H1 (cell line): ENCODE results near the gene SERPINA6.

Source experiments
- CREB1 ChIP-seq: IDR thresholded peaks from 2 replicates; pipeline ENCODE4 v1.6.1; 2012; ENCODE audit warnings: inconsistent platforms
- EP300 ChIP-seq, 2 experiments: IDR thresholded peaks; 1 replicate in 1 of 2; 2 replicates in 1 of 2; pipeline ENCODE4 v1.6.1; 2011 to 2012; ENCODE audit warnings: low read depth in 2 of 2, low read length in 2 of 2, mild to moderate bottlenecking in 2 of 2, borderline replicate concordance in 1 of 2, inconsistent platforms in 1 of 2, moderate library complexity in 1 of 2
- EZH2 ChIP-seq: fragments of 200-600 bp; sonication (generic); IDR thresholded peaks from 2 replicates; pipeline ENCODE4 v1.7.1; 2012; ENCODE audit warnings: low read depth, mild to moderate bottlenecking, moderate library complexity, low read length, inconsistent platforms; ENCODE audit not compliant: severe bottlenecking
- HDAC2 ChIP-seq, 2 experiments: fragments of 300-600 bp in 1 of 2; sonication (generic) in 1 of 2; IDR thresholded peaks; 2 replicates each; pipeline ENCODE4 v1.6.1; 2011 to 2012; ENCODE audit warnings: low read depth in 2 of 2, low read length in 2 of 2, mild to moderate bottlenecking in 2 of 2, moderate library complexity in 2 of 2, borderline replicate concordance in 1 of 2, inconsistent platforms in 1 of 2
- NRF1 ChIP-seq: IDR thresholded peaks from 2 replicates; pipeline ENCODE4 v1.6.1; 2011; ENCODE audit warnings: mild to moderate bottlenecking, low read depth, low read length, improper control_type of control experiment
- POLR2AphosphoS5 ChIP-seq: IDR thresholded peaks from 2 replicates; pipeline ENCODE4 v1.6.1; 2011; ENCODE audit warnings: low read depth, low read length
- RNF2 ChIP-seq: fragments of 200-900, 300-1000 bp; sonication (generic); IDR thresholded peaks from 2 replicates; pipeline ENCODE4 v1.7.1; 2016; ENCODE audit warnings: borderline replicate concordance, low read depth, mild to moderate bottlenecking, antibody characterized with exemption, low read length; ENCODE audit not compliant: poor library complexity, severe bottlenecking; ENCODE audit errors: missing control alignments
- SP2 ChIP-seq: IDR thresholded peaks from 2 replicates; pipeline ENCODE4 v1.6.1; 2012; ENCODE audit warnings: mild to moderate bottlenecking, low read length, inconsistent platforms
- TF ChIP-seq, protein P1 (sequence below), 3 experiments: IDR thresholded peaks; 1 replicate in 2 of 3; 2 replicates in 1 of 3; pipeline versions ENCODE4 v1.5.1 to v1.6.1; 2011; ENCODE audit warnings: low read length in 3 of 3, mild to moderate bottlenecking in 3 of 3, inconsistent platforms in 2 of 3, low read depth in 1 of 3, moderate library complexity in 1 of 3; ENCODE audit not compliant: insufficient read depth in 1 of 3; ENCODE audit errors: control extremely low read depth in 1 of 3
- TF ChIP-seq, protein P2 (sequence below): IDR thresholded peaks from 2 replicates; pipeline ENCODE4 v1.6.1; 2011; ENCODE audit warnings: low read length, improper control_type of control experiment

DNA sequence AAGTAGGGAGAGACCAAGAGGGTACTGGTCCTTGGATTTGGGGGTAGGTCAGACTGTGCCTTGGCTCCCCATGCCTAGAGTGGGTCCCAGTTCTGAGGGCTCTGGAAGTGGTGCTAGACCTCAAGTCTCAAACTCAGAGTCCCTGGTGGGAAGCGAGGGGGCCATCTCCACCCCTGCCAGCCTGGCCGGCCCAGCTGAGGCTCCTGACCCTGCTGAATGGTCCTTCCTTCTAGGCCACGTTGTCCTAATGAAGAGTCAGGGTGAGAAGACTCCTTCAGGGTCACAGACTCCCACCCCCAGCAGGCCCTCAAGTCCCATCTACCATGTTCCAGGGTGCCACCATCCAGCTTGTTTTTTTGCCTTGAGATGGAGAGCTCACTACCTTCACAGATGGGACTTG lies 12.9 kb downstream of the SERPINA6 start:
- TF ChIP-seq HDAC2 (IDR thresholded peaks at IDR 0.05; ENCODE audit: borderline replicate concordance in 1 of 2, low read depth in 2 of 2, low read length in 2 of 2) (no peak), EP300 (IDR thresholded peaks at IDR 0.05; ENCODE audit: borderline replicate concordance in 1 of 2, low read depth in 2 of 2, low read length in 2 of 2) (no peak), SP2 (no peak), POLR2AphosphoS5 (no peak), EZH2 (no peak), NRF1 (no peak), RNF2 (no peak), CREB1 (no peak)
- TF ChIP-seq, protein P1, sequence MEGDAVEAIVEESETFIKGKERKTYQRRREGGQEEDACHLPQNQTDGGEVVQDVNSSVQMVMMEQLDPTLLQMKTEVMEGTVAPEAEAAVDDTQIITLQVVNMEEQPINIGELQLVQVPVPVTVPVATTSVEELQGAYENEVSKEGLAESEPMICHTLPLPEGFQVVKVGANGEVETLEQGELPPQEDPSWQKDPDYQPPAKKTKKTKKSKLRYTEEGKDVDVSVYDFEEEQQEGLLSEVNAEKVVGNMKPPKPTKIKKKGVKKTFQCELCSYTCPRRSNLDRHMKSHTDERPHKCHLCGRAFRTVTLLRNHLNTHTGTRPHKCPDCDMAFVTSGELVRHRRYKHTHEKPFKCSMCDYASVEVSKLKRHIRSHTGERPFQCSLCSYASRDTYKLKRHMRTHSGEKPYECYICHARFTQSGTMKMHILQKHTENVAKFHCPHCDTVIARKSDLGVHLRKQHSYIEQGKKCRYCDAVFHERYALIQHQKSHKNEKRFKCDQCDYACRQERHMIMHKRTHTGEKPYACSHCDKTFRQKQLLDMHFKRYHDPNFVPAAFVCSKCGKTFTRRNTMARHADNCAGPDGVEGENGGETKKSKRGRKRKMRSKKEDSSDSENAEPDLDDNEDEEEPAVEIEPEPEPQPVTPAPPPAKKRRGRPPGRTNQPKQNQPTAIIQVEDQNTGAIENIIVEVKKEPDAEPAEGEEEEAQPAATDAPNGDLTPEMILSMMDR (IDR thresholded peaks at IDR 0.05; ENCODE audit: control extremely low read depth in 1 of 3, insufficient read depth in 1 of 3, low read depth in 1 of 3, low read length in 3 of 3): no peak
- TF ChIP-seq, protein P2, sequence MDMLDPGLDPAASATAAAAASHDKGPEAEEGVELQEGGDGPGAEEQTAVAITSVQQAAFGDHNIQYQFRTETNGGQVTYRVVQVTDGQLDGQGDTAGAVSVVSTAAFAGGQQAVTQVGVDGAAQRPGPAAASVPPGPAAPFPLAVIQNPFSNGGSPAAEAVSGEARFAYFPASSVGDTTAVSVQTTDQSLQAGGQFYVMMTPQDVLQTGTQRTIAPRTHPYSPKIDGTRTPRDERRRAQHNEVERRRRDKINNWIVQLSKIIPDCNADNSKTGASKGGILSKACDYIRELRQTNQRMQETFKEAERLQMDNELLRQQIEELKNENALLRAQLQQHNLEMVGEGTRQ: no peak
